DND-41 (cell line): ENCODE measurements around the gene SLC30A2.

Source experiments
- ATAC-seq: fragments of 200-7000 bp; cut with Tn5 transposase; 3 replicates; pipeline ENCODE4 v1.9.1; 2021; ENCODE audit warnings: low read depth; ENCODE audit not compliant: insufficient read depth
- DNase-seq: peaks from one replicate; pipeline ENCODE4 v3.0.0-alpha.2; 2020
- H2AFZ ChIP-seq: 2 replicates; pipeline ENCODE4 v1.6.0; 2012; ENCODE audit warnings: low read depth, low read length
- H3K27ac ChIP-seq: 2 replicates; pipeline ENCODE4 v1.5.1; 2012; ENCODE audit warnings: low read length, inconsistent platforms
- H3K27me3 ChIP-seq: fragments of 200-600 bp; sonication (generic); 2 replicates; pipeline ENCODE4 v1.6.0; 2012; ENCODE audit warnings: low read length, mild to moderate bottlenecking, inconsistent platforms; ENCODE audit not compliant: insufficient read depth, poor library complexity
- H3K36me3 ChIP-seq: 2 replicates; pipeline ENCODE4 v1.5.1; 2012; ENCODE audit warnings: low read length, inconsistent platforms; ENCODE audit not compliant: insufficient read depth
- H3K4me1 ChIP-seq: 2 replicates; pipeline ENCODE4 v1.5.1; 2012; ENCODE audit warnings: mild to moderate bottlenecking, low read length; ENCODE audit not compliant: insufficient read depth
- H3K4me2 ChIP-seq: 2 replicates; pipeline ENCODE4 v1.6.0; 2012; ENCODE audit warnings: mild to moderate bottlenecking, moderate library complexity, low read length, inconsistent platforms; ENCODE audit not compliant: insufficient read depth
- H3K4me3 ChIP-seq, 2 experiments: fragments of 200-600 bp in 1 of 2; shearing (Covaris generic) in 1 of 2; 2 replicates each; pipeline ENCODE4 v1.5.1; 2012 to 2016; ENCODE audit warnings: inconsistent platforms in 2 of 2, low read length in 2 of 2, mild to moderate bottlenecking in 2 of 2, low read depth in 1 of 2, moderate library complexity in 1 of 2
- H3K79me2 ChIP-seq: 2 replicates; pipeline ENCODE4 v1.6.0; 2012; ENCODE audit warnings: low read length, inconsistent platforms; ENCODE audit not compliant: insufficient read depth
- H3K9ac ChIP-seq: 2 replicates; pipeline ENCODE4 v1.6.0; 2012; ENCODE audit warnings: low read depth, mild to moderate bottlenecking, inconsistent platforms, low read length, moderate library complexity
- H3K9me3 ChIP-seq: 2 replicates; pipeline ENCODE4 v1.5.1; 2012; ENCODE audit warnings: low read length, moderate library complexity, mild to moderate bottlenecking, inconsistent platforms; ENCODE audit not compliant: insufficient read depth, severe bottlenecking
- H4K20me1 ChIP-seq: 2 replicates; pipeline ENCODE4 v1.6.0; 2012; ENCODE audit warnings: low read length; ENCODE audit not compliant: insufficient read depth
- CTCF ChIP-seq: IDR thresholded peaks from 2 replicates; pipeline ENCODE4 v1.5.1; 2012; ENCODE audit warnings: borderline replicate concordance, low read length, moderate library complexity, mild to moderate bottlenecking; ENCODE audit not compliant: poor library complexity, severe bottlenecking; ENCODE audit errors: extremely low read depth
- EZH2 ChIP-seq: IDR thresholded peaks from 3 replicates; pipeline ENCODE4 v1.6.1; 2012; ENCODE audit warnings: borderline replicate concordance, low read depth, mild to moderate bottlenecking, moderate library complexity, low read length, inconsistent platforms; ENCODE audit not compliant: severe bottlenecking

SLC30A2 gene

GRCh38 chr1:26057189-26057588 lies 11.3 kb upstream of the SLC30A2 start:
- no peak for ATAC-seq
- Histone ChIP-seq H3K4me3 (no peak overlapping the region), H3K36me3 (no peaks in the 10 kb centered on the region), H3K27me3 (peaks cover 27% of the 10 kb centered on the region), H2AFZ (no peak overlapping the region), H3K79me2 (no peaks in the 10 kb centered on the region), H3K4me1 (no peaks in the 10 kb centered on the region), H4K20me1 (no peaks in the 10 kb centered on the region), H3K9ac (no peak overlapping the region), H3K27ac (no peak overlapping the region), H3K9me3 (no peaks in the 10 kb centered on the region), H3K4me2 (no peak overlapping the region)
- DNase-seq: no peak
- TF ChIP-seq CTCF: no peak
- no peak for TF ChIP-seq EZH2

GRCh38 chr1:26055041-26055440 lies 9.1 kb upstream of the SLC30A2 start:
- no peak overlapping the region for H2AFZ ChIP-seq
- H4K20me1 ChIP-seq: no peaks in the 10 kb centered on the region
- H3K36me3 ChIP-seq: no peaks in the 10 kb centered on the region
- no peak overlapping the region for H3K4me3 ChIP-seq
- H3K4me1 ChIP-seq: no peaks in the 10 kb centered on the region
- no peaks in the 10 kb centered on the region for H3K9me3 ChIP-seq
- H3K9ac ChIP-seq: no peak overlapping the region
- ATAC-seq: no peak
- peaks cover 29% of the 10 kb centered on the region for H3K27me3 ChIP-seq
- no peak overlapping the region for H3K4me2 ChIP-seq
- H3K79me2 ChIP-seq: no peaks in the 10 kb centered on the region
- TF ChIP-seq CTCF (no peak), EZH2 (no peak)
- no peak overlapping the region for H3K27ac ChIP-seq
- DNase-seq: no peak

GRCh38 chr1:26053718-26054560 lies 8.0 kb upstream of the SLC30A2 start:
- Histone ChIP-seq H3K9me3 (no peaks in the 10 kb centered on the region), H3K9ac (no peak overlapping the region), H3K79me2 (no peaks in the 10 kb centered on the region), H2AFZ (no peak overlapping the region), H3K27me3 (peaks cover 27% of the 10 kb centered on the region), H3K4me1 (no peaks in the 10 kb centered on the region), H3K27ac (no peak overlapping the region), H3K4me2 (no peak overlapping the region), H4K20me1 (no peaks in the 10 kb centered on the region), H3K4me3 (no peak overlapping the region), H3K36me3 (no peaks in the 10 kb centered on the region)
- TF ChIP-seq EZH2 (no peak), CTCF (no peak)
- no peak for ATAC-seq
- DNase-seq: no peak
